GM21529 (cell line): ENCODE data around the gene SYTL4.
A peak's percentile ranks its signal among the peaks of the same experiment; 100 is the strongest.

ENCODE experiments used
- ATAC-seq: cut with Tn5 transposase; IDR thresholded peaks from one replicate; pipeline ENCODE4 v1.9.1; 2021; ENCODE audit not compliant: unreplicated experiment

Gene SYTL4

DNA sequence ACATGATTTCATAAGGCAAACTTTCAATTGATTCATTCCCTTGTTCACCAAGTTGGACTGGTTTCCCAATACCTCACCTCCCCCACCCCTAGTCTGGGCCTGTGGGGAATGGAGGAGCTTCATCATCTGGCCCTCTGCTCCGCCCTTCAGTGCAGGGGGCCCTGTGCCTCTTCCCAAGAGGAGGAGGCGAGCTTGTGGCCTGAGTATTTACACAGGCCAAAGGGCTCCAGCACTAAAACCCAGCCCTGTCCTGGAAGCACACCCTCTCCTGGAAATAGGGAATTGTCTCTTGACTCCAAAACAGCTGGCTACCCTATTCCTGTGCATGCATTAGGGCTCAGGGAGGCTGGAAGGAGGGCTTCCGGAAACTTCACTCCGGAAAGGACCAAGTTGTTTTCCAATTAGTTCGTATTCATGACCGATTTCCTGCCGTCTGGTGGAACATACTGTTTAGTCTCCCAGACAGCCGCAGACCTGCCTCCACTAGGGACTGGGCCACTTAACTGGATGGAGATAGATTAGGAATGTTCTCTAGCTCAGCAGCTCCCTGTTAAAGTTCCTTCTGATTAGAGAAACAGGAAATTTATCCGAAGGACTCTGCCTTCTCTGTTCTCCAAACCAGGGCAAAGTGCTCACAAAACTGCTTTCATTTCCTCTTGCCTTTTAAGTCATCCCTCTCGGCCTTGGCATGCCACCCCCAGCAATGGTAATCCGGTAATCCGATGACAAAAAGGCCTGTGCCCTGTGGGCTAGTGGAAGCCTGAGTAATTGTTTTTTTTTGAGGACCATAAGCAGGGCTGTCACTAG, 82.2 kb downstream of the SYTL4 start:
- no peak for ATAC-seq

DNA sequence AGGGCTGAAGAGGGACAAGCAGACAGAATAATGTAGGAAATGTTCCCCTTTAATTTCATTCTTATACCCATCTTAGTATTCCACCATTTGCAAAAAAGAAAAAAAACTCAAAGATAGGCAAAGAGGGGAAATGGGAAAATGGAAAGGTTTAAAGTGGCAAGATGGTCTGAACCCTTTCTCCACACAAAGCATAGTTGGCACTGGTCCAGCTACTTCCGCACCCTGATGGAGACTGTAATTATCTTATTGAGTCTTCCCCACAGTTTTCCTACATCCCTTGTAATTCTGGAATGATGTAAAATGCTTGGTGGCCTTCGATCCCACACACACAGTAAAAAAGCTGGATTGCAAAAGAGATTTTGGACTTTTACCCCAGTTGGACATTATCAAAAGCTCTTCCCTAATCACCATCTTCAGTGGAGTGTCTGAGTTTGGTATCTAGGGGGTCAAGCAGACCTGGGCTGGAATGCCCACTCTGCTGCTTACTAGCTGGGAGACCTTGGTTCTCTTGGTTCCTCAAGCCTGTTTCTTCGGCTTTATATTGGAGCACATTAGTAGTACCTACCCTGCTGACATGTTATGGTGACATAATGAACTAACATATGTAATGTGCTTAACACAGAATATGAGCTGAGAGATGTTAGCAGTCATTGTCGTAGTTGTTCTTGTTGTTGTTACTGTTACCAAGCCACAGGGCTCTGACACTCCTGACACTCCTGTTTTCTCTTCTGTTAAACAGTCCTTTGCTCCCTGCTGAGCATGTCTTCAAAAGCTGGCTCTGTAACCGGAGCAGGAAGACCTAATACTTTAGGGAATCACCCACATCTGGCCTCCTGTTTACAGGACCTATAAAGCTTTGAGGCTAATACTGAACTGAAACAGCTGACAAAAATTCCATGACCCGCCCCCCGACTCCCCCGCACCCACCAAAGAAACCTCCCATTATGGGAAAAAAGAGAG, 83.2 kb downstream of the SYTL4 start:
- ATAC-seq = no peak

DNA sequence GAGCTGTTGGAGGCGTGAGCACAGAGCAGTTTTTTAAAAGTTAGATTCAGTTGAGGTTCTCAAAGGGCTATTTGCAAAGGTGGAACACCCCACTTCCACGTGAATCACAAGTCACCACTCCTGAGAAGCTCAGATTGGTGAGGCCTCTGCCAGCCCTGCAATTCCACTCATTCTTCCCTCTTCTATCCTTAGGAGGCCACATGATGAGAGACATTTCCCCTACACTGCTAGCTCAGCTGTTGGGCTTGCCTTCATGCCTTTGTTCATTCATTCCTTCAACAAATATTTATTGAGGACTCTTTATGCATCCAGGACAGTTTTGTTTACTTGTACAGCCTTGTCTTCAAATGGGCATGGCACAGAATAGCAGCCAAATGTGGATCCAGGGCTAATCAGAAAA, 84.2 kb downstream of the SYTL4 start:
- no peak for ATAC-seq

DNA sequence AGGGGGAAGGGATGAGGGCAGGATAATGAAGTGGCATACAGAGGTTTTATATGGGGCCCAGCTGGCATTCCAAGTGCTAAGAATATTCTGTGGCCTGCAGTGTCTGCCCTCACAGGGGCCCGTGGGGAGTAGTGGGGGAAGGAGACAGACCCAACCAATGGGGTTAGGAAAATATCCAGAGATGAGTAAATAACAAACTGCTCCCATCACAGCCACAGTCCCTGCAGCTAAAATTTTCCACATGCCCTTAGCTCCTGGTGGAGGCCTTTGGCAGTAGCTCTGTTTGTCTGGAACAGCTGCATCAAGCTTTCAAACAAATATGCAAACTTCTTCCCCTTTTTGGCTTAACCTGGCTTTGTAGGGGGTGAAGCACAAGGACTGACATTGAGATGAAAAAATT, 84.8 kb downstream of the SYTL4 start:
- ATAC-seq = no peak

DNA sequence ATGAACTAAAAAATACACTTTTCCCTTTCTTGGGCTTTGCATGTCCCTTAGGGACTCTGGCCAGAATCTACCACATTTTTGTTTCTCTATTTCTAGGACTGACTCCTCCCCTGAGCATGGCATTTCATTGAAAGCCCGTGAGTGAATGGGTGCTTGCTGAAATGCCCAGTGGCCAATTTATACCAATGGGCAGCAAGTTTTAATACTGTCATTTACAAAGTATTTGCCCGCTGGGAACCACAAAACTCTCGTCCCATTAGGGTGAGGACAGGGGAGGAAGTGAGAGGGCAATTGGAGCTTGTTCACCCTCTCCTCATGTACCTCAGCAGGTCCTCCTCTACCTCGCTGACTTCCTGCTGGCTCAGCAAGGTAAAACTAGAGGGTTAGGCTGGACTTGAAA, 86.8 kb downstream of the SYTL4 start:
- ATAC-seq = no peak

DNA sequence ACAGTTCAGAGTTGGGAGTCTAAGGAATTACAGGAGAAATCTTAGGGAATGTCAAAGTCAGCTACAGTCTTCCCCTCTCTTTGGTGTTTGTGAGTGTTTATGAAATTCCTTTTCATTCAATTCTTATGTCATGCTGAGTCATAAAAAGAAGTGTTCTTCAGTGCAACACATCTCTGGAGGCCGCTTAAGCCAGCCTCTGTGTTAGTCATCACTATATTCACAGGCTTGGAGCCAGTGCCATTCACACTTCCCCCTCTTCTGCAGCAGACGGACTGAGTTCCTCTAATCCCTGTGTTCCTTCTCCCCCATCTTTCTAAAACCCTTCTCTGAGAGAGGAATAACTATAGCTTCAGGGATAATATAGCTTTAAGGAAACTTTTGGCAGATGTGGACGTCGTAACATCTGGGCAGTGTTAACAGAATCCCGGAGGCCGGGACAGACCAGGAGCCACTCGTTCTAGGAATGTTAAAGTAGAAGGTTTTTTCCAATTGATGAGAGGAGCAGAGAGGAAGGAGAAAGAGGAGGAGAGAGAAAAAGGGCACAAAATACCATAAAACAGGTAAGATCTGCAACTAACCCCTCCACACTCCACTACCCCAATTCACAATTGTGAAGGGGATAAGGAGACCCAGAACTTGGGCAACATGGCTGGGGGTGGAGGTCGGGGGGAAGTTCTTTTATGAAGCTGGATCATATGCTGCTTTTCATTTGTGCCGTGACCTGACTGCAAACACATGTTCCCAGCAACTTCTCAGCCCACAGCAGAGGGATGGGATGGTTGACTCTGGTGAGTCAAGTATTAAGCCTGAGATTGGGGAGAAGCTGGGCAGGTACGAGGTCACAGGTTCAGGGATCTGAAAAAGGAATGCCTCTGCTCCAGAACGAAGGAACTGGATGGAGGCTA, 87.7 kb downstream of the SYTL4 start, which contains the start of gene SRPX2:
Gene SRPX2 (plus strand): TSS at position 244 of the 905 bp plus-strand sequence. CDS start 2,124 bp downstream, outside the sequence.
- ATAC-seq = peak; percentile 68

- ATAC-seq = no peak
These were observed 88.7 kb downstream of the SYTL4 start for GRCh38 chrX:100643212-100643611.

GRCh38 chrX:100642290-100642689, 89.6 kb downstream of the SYTL4 start:
- ATAC-seq = no peak

- peak; percentile 93 for ATAC-seq
These were observed 95.5 kb downstream of the SYTL4 start, which contains the start of gene TSPAN6 for GRCh38 chrX:100636321-100636991. Gene TSPAN6 (minus strand): TSS chrX:100636806. CDS start chrX:100636694, 112 bp downstream.

DNA sequence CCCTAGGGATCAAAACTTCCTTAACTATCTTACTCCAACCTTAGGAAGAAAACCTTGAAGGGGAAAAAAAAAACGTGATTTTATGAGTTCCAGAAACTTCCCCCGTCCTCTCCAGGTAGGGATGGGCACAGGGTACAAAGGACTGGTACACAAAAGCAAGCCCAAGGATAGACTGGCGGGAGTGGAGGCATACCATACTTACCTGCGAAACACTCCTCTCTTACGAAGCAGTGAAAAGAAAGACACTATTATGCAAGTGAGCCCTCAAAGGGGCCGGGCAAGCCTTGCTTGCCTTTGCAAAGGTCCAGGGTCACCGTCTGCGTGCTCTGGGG, 96.0 kb downstream of the SYTL4 start:
- ATAC-seq = no peak

GRCh38 chrX:100635040-100635439, 96.9 kb downstream of the SYTL4 start:
- no peak for ATAC-seq

DNA sequence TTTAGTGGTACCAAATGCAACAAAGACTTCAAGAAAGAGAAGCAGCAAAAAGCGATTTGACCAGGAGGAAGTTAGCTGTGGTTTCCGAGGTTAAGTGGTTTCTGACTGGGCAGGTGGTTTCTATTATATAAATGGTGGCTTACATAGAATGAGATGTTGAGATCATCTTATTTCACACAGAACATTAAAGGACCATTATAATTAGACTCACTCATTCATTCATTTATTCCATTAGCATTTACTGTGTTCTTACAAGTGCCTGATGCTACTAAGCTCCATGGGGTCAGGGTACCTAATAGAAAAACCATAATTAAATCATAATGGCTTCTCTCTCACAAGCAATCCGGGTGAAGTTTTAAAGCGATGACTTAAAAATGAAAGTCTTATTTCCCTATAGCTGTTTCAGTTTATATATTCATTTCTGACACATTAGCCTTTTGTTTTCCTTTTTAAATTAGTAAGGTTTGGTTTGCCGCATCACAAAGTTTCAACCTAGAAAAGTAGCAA, 105.9 kb downstream of the SYTL4 start:
- ATAC-seq = peak; percentile 96
